GM19467 (cell line): ENCODE data around the gene CACNA1C.
"Not testable (repeated sequence)": the region's sequence is repeated elsewhere in the genome, so short reads cannot be mapped to it uniquely, and the experiment has no call there.

Source experiments
- ATAC-seq: cut with Tn5 transposase; IDR thresholded peaks from one replicate; pipeline ENCODE4 v1.9.1; 2021; ENCODE audit warnings: mild to moderate bottlenecking, moderate library complexity; ENCODE audit not compliant: unreplicated experiment

The CACNA1C gene

GRCh38 chr12:2490831-2491230, 438.0 kb downstream of the CACNA1C start:
- ATAC-seq = no peak

DNA sequence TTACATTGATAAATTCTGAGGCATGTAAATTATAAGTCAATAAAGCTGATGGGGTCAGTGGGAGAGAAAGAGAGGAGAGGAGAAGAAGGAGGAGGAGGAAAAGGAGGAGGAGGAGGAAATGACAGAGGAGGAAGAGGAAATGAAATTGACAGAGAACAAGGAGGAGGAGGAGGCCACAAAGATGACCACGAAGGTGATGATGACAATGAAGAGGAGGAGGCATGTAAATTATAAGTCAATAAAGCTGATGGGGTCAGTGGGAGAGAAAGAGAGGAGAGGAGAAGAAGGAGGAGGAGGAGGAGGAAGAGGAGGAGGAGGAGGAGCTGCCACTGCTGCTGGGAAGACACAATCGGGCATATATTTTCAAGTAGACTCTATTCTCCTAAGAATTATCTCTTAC, 438.6 kb downstream of the CACNA1C start:
- not testable (repeated sequence) for ATAC-seq

DNA sequence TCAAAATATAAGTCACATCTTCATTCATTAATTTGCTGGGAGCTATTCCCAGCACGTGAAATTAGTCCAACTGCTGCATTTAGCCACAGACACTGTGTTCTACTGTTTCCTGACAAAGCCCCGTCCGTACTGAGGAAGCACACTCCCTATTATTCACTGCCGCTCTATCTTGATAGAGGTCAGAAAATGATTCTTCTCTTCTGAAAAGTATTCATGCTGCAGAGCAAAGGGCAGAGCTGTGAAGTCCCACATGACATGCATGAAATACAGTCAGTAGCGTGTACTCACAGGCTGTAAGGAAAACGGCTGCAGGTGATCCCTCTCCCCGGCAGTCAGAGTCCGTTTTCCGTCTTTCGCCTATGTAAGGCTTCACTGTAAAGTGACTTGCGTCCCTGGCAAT, 439.4 kb downstream of the CACNA1C start:
- ATAC-seq = no peak

DNA sequence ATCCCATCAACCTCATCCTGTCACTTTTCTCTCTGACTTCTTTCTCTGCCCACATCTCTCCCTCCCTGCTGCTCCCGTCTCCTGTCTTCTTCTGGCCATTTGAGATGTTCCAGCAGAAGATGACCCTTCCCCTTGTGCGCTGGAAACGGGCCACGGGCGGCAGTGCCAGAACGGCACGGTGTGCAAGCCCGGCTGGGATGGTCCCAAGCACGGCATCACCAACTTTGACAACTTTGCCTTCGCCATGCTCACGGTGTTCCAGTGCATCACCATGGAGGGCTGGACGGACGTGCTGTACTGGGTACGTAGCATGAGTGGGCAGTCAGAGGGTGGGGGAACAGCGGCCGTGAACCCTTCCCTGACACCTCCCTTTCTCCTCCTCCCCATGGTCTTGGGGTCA, 440.3 kb downstream of the CACNA1C start:
- ATAC-seq = no peak

- no peak for ATAC-seq
Observed at GRCh38 chr12:2494486-2495192, 441.9 kb downstream of the CACNA1C start.

DNA sequence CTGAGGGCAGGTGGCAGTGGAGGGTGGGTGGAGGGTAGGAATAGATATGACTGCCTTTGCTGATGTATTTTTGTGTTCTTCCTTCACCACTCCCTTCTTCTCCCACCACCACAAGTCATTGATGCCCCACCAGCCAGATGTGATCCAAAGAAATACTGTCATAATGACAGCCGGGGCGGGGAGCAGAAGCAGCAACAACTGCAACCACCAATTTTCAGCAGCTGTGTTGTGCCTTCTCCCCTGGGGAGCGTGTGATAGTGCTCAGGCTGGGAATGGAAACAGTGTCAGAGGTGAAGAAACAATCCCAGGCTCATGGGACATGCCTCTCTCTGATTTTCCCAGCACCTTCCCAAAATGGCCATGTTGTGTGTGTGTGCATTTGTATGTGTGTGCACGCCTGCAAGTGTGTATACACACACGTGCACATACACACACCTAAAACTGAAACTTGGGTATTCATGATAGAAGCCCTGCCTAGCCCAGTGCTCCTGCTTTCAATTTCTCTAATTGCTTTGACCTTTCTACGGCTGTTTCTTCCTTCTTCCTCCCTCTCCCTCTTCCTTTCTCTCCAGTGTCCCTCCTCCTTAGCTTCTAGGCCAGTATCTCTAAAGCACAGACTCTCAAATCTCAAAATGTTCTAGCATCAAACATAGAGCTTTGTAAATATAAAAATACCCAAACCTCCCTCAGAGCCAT, 442.8 kb downstream of the CACNA1C start:
- no peak for ATAC-seq

- ATAC-seq = no peak
Observed at GRCh38 chr12:2498964-2499500, 446.2 kb downstream of the CACNA1C start.

DNA sequence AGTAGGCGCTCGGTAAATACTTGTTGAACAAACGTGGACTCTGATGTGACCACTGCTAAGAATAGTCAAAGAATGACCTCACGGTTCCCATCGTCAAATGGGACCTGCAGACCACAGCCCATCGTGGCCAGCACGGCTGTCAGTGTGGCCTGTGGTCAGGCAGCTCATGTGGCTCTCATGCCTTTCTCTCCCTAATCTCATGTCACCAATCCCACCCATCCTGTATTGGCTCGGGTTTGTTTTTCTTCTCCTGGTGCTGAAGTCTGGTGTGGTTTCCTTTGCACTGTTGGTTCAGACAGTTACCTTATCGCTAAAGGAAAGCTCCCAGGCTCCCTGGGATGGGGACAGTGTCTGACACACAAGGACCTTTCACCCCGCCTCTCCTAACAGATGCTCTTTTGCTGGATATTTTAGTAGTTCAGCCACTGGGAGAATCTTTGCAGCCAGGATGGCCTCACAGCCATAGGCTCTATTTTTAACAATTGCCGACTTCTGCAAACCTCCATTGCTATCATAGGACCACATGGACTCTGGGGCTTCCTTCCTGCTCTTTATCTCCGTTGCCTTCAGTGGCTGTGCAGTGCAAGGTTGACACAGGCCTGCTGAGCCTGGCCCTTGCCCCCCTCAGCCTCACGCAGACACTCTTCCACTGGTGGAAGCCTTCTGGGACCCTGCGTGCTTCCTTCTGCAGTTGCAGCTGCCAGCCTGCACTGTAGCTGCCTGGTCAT, 448.8 kb downstream of the CACNA1C start:
- ATAC-seq = no peak

- ATAC-seq = no peak
Observed at GRCh38 chr12:2503036-2503435, 450.2 kb downstream of the CACNA1C start.

GRCh38 chr12:2503762-2504161, 451.0 kb downstream of the CACNA1C start:
- no peak for ATAC-seq

DNA sequence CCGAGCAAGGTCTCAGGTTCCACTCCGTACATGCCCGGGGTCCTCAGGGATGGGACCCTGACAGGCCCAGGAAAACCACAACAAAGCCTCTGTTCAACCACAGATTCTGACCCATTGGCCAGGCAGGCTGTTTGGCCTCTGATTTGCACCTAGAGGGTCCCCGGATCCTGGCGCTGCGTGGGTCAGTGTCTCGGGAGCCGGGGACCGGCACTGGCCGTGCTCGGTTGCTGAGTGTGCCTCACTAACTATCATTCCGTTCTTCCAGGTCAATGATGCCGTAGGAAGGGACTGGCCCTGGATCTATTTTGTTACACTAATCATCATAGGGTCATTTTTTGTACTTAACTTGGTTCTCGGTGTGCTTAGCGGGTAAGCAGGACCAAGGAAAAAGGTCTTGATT, 451.8 kb downstream of the CACNA1C start:
- ATAC-seq = no peak

DNA sequence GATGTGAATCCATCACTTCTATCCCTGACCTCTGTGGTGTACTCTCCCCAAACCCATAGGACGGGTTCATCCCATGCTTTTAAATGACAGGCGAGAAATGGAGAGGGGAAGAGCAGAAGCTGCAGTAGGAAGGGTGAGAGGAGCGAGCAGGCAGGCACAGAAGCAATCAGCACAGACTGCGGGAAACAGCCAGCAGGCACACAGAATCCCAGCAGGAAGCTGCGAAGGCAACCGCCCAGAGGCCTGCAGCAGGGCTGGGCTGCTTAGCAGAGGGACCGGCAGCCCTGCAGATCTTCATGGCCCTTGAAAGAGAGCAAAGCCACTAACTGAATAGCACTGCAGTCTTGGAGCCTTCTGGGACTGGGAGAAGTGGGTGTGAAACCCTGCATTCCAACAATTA, 455.0 kb downstream of the CACNA1C start:
- ATAC-seq = no peak

GRCh38 chr12:2509137-2509536, 456.4 kb downstream of the CACNA1C start:
- ATAC-seq = no peak

DNA sequence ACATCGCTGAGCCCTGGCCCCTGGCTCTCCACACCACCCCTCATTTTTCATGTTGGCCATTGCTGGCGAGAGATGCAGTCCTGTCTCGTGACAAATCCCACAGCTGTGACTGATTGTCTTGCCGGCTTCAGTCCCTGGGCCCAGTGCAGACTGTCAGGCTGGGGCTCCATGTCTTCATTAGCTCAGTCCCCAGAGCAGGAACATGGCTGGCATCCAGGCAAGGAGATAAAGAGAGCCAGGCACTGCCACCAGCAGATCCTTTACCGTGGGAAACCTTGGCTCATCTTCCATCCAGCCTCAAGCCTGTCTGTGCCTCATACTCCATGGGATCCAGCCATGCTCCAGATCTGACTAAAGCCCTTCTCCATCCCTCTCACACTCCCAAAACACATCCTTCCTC, 457.3 kb downstream of the CACNA1C start:
- ATAC-seq = no peak

- ATAC-seq = no peak
Observed at GRCh38 chr12:2513141-2514037, 460.6 kb downstream of the CACNA1C start.

DNA sequence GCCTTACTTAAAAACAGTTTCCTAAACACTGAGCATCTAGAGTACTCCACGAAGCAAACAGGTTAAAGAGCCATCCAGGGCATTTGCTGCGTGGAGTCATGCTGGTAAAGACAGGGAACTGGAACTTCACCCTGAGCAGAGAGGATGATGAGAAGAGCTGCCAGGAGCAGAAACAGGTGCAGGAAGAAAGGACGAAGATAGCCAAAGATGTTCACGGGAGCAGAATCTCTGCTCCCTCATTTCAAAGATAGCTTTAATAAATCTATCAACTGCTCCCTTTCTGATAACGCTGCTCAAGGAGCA, 461.2 kb downstream of the CACNA1C start:
- ATAC-seq = no peak

- ATAC-seq = no peak
Observed at GRCh38 chr12:2520722-2521246, 468.0 kb downstream of the CACNA1C start.

- ATAC-seq = no peak
Observed at GRCh38 chr12:2523317-2523716, 470.5 kb downstream of the CACNA1C start.

GRCh38 chr12:2523844-2524243, 471.1 kb downstream of the CACNA1C start:
- ATAC-seq = no peak

DNA sequence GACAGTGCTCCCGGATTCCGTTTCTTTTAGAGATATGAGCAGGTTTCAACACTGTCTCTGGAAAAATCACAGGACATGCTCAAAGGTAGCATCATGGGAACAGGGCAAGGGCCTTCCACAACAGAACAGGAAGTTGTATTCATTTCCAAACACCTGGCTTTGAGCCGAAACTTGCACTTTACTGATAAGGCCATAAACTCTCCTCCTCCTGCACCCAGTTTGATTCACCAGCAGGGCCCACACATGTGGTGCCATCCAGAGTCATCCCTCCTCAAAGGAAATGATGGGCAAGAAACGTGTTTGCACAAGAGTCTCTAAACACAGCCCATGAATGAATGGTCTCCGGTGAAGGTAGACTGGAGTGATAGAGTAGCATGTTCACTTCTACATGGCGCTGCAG, 473.6 kb downstream of the CACNA1C start:
- no peak for ATAC-seq

GRCh38 chr12:2528001-2528400, 475.2 kb downstream of the CACNA1C start:
- no peak for ATAC-seq
